COLO668 (cell line): ENCODE measurements around the gene ETV4.
A peak's percentile ranks its signal among the peaks of the same experiment; 100 is the strongest.
"Not testable (repeated sequence)": the region's sequence is repeated elsewhere in the genome, so short reads cannot be mapped to it uniquely, and the experiment has no call there.

ENCODE experiments used
- DNase-seq: peaks from one replicate; lab custom pipeline; 2025; ENCODE audit not compliant: unreplicated experiment; lab: John Stamatoyannopoulos, UW

The ETV4 gene

GRCh38 chr17:43517615-43518386 lies 28.3 kb downstream of the ETV4 start:
- no peak for DNase-seq

GRCh38 chr17:43517161-43517560 lies 29.0 kb downstream of the ETV4 start:
- no peak for DNase-seq

DNA sequence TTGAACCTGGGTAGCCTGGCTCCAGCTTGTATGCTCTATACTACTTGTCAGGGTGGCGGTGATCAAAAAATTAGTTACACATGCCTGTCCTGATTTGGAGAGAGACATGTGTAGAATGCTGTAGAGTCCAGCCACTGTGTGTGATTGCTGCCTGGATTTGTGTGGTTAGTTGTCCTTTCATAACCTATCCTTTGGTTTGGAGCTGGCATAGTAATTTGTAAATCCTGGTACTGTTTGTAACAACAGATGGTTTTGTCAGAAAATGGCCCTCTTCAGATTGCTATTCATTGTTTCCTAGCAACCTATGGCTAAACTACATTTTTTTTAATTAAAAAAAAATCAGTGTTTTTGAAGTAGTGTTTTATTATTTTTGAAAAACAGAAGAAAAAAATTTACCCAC lies 30.5 kb downstream of the ETV4 start:
- no peak for DNase-seq

DNA sequence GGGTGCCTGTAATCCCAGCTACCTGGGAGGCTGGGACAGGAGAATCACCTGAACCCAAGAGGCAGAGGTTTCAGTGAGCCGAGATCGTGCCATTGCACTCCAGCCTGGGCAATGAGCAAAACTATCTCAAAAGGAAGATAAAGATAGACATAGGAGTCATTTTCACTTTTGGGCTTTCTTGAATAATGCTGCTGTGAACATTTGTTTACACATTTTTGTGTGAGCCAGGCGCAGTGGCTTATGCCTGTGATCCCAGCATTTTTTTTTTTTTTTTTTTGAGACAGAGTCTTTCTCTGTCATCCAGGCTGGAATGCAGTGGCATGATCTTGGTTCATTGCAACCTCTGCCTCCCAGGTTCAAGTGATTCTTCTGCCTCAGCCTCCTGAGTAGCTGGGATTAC lies 34.9 kb downstream of the ETV4 start:
- DNase-seq, result not testable (repeated sequence)

DNA sequence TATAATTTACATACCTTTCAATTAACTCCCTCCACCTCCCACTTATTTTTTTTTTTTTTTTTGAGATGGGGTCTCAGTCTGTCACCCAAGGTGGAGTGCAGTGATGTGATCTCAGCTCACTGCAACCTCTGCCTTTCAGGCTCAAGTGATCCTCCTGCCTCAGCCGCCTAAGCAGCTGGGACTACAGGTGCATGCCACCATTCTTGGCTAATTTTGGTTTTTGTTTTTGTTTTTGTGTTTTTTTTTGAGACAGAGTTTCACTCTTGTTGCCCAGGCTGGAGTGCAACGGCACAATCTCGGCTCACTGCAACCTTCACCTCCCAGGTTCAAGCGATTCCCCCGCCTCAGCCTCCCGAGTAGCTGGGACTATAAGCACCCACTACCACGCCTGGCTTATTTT lies 36.7 kb downstream of the ETV4 start:
- DNase-seq, result not testable (repeated sequence)

GRCh38 chr17:43490621-43491020 lies 55.5 kb downstream of the ETV4 start:
- no peak for DNase-seq

DNA sequence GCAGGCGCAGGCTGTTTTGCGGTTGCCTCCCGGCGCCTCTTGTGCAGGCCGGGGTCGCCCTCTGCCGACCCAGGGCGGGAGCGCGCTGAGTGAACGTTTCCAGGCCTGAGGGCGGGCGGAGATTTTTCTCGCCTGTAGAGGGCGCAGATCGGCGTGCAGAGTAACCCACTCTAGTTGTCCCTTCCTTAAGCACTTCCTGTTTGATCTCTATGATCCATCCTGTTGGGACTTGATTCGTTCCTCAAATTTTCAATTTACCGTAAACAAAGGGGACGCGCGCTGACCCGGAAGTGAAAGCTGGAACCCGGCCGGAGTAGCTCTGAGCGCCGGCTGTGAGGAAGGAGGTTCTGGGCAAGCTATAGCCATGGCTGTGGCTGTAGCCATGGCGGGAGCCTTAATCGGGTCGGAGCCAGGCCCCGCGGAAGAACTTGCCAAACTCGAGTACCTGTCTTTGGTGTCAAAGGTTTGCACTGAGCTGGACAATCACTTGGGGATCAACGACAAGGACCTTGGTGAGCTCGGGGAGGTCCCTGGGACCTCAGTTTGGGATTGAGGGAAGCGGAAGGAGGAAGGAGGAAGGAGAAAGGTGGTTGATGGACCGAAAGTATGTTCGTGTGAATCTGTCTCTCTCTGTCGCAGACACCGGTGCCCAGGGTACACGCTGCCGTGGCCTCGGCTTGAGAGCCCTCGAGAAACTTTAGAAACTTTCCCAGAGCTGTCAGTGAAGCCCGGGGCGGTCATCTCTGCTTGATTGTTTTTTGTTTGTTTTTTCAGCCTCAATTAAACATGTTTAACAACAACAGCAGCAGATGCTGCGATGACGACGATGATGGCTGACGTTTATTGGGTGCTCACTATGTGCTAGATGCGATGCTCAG lies 62.2 kb downstream of the ETV4 start, which contains the start of gene DHX8:
Gene DHX8 (plus strand): TSS at position 302 of the 878 bp plus-strand sequence. CDS start 63 bp downstream, at position 365.
- DNase-seq, result peak; percentile 91

DNA sequence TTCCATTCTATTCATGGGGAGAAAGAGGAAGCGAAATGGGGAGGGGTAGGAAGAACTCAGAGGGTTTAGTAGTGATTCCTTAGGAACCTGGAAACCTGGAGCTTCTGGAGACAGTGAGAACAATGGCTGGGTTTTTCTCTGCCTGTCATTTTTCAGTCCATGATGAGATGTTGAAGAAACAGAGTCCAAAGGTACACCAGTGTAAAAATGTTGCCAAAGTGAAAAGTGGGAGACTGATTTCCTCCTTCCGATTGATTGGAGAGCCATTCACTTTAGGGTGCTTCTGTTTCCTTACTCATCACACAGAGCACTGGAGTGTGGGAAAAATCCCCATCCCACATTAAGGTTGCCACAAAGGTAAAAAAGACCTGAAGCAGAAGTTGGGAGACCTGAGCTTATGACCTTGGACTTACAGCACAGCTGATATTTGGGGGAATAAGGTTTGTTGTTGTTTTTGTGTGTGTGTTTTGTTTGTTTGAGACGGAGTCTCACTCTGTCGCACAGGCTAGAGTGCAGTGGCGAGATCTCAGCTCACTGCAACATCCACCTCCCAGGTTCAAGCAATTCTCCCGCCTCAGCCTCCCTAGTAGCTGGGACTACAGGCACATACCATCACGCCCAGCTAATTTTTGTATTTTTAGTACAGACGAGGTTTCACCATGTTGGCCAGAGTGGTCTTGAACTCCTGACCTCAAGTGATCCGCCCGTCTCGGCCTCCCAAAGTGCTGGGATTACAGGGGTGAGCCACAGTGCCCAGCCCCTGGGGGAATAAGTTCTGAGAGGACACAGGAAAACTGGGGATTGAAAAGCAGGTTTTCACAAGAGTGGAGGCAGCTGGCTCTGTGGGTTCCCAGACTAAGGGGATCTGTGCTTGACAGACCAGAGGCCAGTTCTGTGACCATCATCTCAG lies 63.8 kb downstream of the ETV4 start:
- DNase-seq, result no peak

GRCh38 chr17:43479948-43480347 lies 66.2 kb downstream of the ETV4 start:
- DNase-seq, result no peak
